K562 (cell line): ENCODE measurements around the gene UHMK1. TPM values are rescaled to one million over a fixed set of nuclear protein-coding genes. Genes with fewer than 3 reads are reported as not detected.

ENCODE experiments used
- BRF1 ChIP-seq: IDR thresholded peaks from 3 replicates; pipeline ENCODE4 v1.6.1; 2011; ENCODE audit warnings: borderline replicate concordance, mild to moderate bottlenecking; ENCODE audit not compliant: insufficient read length; ENCODE audit errors: extremely low read depth
- MGA ChIP-seq: fragments of 450-650 bp; IDR thresholded peaks from 2 replicates; pipeline ENCODE4 v1.6.1; 2016; ENCODE audit warnings: mild to moderate bottlenecking, moderate library complexity
- RBM15 ChIP-seq: fragments of 200-400 bp; formaldehyde crosslinking; IDR thresholded peaks from 2 replicates; pipeline ENCODE4 v1.6.1; 2018; ENCODE audit warnings: mild to moderate bottlenecking, low read length, moderate library complexity; ENCODE audit not compliant: insufficient read depth
- ZKSCAN3 ChIP-seq: fragments of 250-450 bp; sonication (Bioruptor Pico); IDR thresholded peaks from 2 replicates; pipeline ENCODE4 v1.4.0; 2020
- polyA plus RNA-seq, 8 experiments: library from polyadenylated mRNA; depleted of rRNA in 4 of 8; stranded (reverse) in 5 of 8; unstranded in 3 of 8; fragments of >200 nt; fragmentation: Nextera tagmentation in 2 of 8; fragmentation: Illumina TruSeq in 1 of 8; extraction: Ambion mirVana in 2 of 8; extraction: Trizol in 1 of 8; gene quantifications; 2 replicates each; pipeline versions ENCODE4 v1.2.1 to v1.2.3, GENCODE V29; 2011 to 2014; ENCODE audit warnings: inconsistent platforms in 1 of 8, missing spikeins in 1 of 8
- total RNA-seq, 7 experiments: library from RNA; depleted of rRNA in 6 of 7; stranded (reverse); fragments of >200 nt in 6 of 7; fragmentation: Illumina TruSeq in 2 of 7; extraction: Trizol in 2 of 7; gene quantifications; 2 replicates each; pipeline versions ENCODE4 v1.2.1 to v1.2.3, GENCODE V29; 2011 to 2021; ENCODE audit warnings: low replicate concordance in 1 of 7

The UHMK1 gene
- total and polyA plus RNA-seq, 9 of the 15 experiments (the other 6 are each of a cell fraction or from before 2014, with no cell fraction given), result 13.1 to 72.4 (median 38.3) TPM

- TF ChIP-seq MGA, result no peak
- no peak for TF ChIP-seq RBM15
- TF ChIP-seq BRF1, result no peak
- no peak for TF ChIP-seq ZKSCAN3 (CRISPR knock-in tag)
- TF ChIP-seq, all 486 proteins: peak for 0
These were observed 67.8 kb downstream of the UHMK1 start (continued) for GRCh38 chr1:162565460-162565859.
